Keratinocyte (primary cell): ENCODE results near the gene CD2.

Source experiments
- CTCF ChIP-seq, 3 experiments: IDR thresholded peaks in 1 of 3; conservative IDR thresholded peaks in 1 of 3; optimal IDR thresholded peaks in 1 of 3; 2 replicates in 2 of 3; 3 replicates in 1 of 3; pipeline versions ENCODE3 to v1.5.1; 2011; ENCODE audit warnings: low read length in 3 of 3, mild to moderate bottlenecking in 3 of 3, moderate library complexity in 2 of 3, control low read depth in 1 of 3, inconsistent platforms in 1 of 3; ENCODE audit not compliant: insufficient read depth in 2 of 3; ENCODE audit errors: extremely low read depth in 1 of 3
- EZH2 ChIP-seq: IDR thresholded peaks from one replicate; pipeline ENCODE4 v1.6.1; 2012; ENCODE audit warnings: inconsistent platforms, mild to moderate bottlenecking, low read length, moderate library complexity

DNA sequence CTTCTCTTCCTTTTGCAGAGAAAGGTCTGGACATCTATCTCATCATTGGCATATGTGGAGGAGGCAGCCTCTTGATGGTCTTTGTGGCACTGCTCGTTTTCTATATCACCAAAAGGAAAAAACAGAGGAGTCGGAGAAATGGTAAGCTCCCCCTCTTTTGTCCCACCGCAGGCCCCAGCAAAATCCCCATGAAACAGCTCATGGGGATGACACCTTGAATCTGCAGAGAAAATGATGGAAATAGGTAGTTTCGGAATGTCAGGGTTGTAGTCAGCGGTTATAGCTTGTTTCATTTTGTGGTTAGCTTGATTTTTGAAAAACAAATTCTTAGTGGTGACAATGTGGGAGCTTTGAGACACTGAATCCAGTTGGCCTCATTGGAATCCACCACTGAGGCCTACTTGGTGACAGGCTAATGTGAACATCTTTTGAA is 10.3 kb downstream of the CD2 start:
- TF ChIP-seq CTCF (optimal IDR thresholded peaks at IDR 0.05 in 1 of 3, IDR thresholded peaks at IDR 0.05 in 1 of 3, conservative IDR thresholded peaks at IDR 0.05 in 1 of 3; ENCODE audit: extremely low read depth in 1 of 3, insufficient read depth in 2 of 3, low read length in 3 of 3) (peak in 1 of 3 experiments; percentile 1), EZH2 (no peak)
